Measurements from ENCODE around the gene ITGB6.
A peak's percentile ranks its signal among the peaks of the same experiment; 100 is the strongest.

ITGB6 gene

DNA sequence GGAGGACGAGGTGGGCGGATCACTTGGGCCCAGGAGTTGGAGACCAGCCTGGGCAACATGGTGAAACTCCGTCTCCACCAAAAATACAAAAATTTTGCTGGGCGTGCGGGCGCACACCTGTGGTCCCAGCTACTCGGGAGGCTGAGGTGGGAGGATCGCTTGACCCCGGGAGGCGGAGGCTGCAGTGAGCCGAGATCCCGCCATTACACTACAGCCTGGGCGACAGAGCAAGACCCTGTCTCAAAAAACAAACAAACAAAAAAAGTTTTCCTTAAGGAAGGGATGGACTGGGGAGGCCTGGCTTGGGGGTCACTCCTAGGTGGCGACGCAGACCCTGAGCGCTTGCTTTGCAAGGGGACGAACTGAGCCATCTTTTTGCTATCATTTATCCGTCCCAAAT lies 138.5 kb downstream of the ITGB6 start:
- Histone ChIP-seq H3K4me1 (ENCODE audit: control insufficient read depth, insufficient read depth, low read depth, low read length) (peaks cover 13% of the 10 kb centered on the region), H3K4me2 (ENCODE audit: low read length, poor library complexity, severe bottlenecking) (peak overlapping the region; percentile 92), H4K91ac (ENCODE audit: low read length) (no peak overlapping the region), H2BK120ac (ENCODE audit: low read depth, low read length) (no peak overlapping the region), H2AK5ac (ENCODE audit: low read length, severe bottlenecking) (no peak overlapping the region), H3K14ac (ENCODE audit: low read length in 2 of 2) (no peak overlapping the region), H3K27me3 (ENCODE audit: control insufficient read depth in 1 of 2, insufficient read depth in 1 of 2, low read length in 2 of 2) (no peaks in the 10 kb centered on the region), H2AFZ (ENCODE audit: low read depth, low read length) (no peak overlapping the region), H3K4me3 (ENCODE audit: insufficient read depth in 1 of 2, low read depth in 1 of 2, low read length in 2 of 2) (peak overlapping the region; percentile 83 to 84), H2BK15ac (ENCODE audit: low read depth, poor library complexity, severe bottlenecking) (no peak overlapping the region), H3K9me3 (ENCODE audit: control insufficient read depth, low read length) (no peaks in the 10 kb centered on the region), H2BK5ac (ENCODE audit: low read depth, low read length, poor library complexity, severe bottlenecking) (no peak overlapping the region), H3K27ac (ENCODE audit: low read length, poor library complexity, severe bottlenecking) (no peak overlapping the region), H3K36me3 (ENCODE audit: control insufficient read depth in 1 of 2, insufficient read depth in 2 of 2, low read depth in 1 of 2, low read length in 2 of 2) (peaks cover 3 to 10% of the 10 kb centered on the region in 2 experiments), H2BK12ac (ENCODE audit: low read length in 2 of 2) (no peak overlapping the region), H3K79me1 (replicated peaks; ENCODE audit: low read length, poor library complexity, severe bottlenecking) (peaks cover 41% of the 10 kb centered on the region), H3K9ac (ENCODE audit: low read length) (peak overlapping the region; percentile 85), H3K18ac (ENCODE audit: low read depth in 1 of 2, low read length in 2 of 2) (no peak overlapping the region), H3K4ac (ENCODE audit: low read depth in 1 of 2, low read length in 2 of 2) (no peak overlapping the region), H3K23ac (ENCODE audit: low read length in 2 of 2) (peak overlapping the region in 1 of 2 experiments; percentile 59), H4K8ac (ENCODE audit: low read length) (no peak overlapping the region)
- WGBS, result 91% methylated on average over 13 of the region's 18 CpGs
- DNase-seq, result no peak

GRCh38 chr2:160060297-160060696 lies 139.8 kb downstream of the ITGB6 start:
- peaks cover 13% of the 10 kb centered on the region for H3K4me1 ChIP-seq (ENCODE audit: control insufficient read depth, insufficient read depth, low read depth, low read length)

GRCh38 chr2:160057356-160057755 lies 142.7 kb downstream of the ITGB6 start:
- Histone ChIP-seq H2BK12ac (ENCODE audit: low read length in 2 of 2) (peak overlapping the region; percentile 1 to 63), H3K4me2 (ENCODE audit: low read length, poor library complexity, severe bottlenecking) (no peak overlapping the region), H3K27ac (ENCODE audit: low read length, poor library complexity, severe bottlenecking) (no peak overlapping the region), H3K23ac (ENCODE audit: low read length in 2 of 2) (no peak overlapping the region), H3K4ac (ENCODE audit: low read depth in 1 of 2, low read length in 2 of 2) (no peak overlapping the region), H3K9ac (ENCODE audit: low read length) (no peak overlapping the region), H3K4me1 (ENCODE audit: control insufficient read depth, insufficient read depth, low read depth, low read length) (peaks cover 8% of the 10 kb centered on the region), H2BK15ac (ENCODE audit: low read depth, poor library complexity, severe bottlenecking) (no peak overlapping the region), H3K9me3 (ENCODE audit: control insufficient read depth, low read length) (no peaks in the 10 kb centered on the region), H3K14ac (ENCODE audit: low read length in 2 of 2) (no peak overlapping the region), H4K8ac (ENCODE audit: low read length) (no peak overlapping the region), H3K4me3 (ENCODE audit: insufficient read depth in 1 of 2, low read depth in 1 of 2, low read length in 2 of 2) (no peak overlapping the region), H2AK5ac (ENCODE audit: low read length, severe bottlenecking) (no peak overlapping the region), H2BK5ac (ENCODE audit: low read depth, low read length, poor library complexity, severe bottlenecking) (no peak overlapping the region), H2BK120ac (ENCODE audit: low read depth, low read length) (no peak overlapping the region), H2AFZ (ENCODE audit: low read depth, low read length) (no peak overlapping the region), H3K36me3 (ENCODE audit: control insufficient read depth in 1 of 2, insufficient read depth in 2 of 2, low read depth in 1 of 2, low read length in 2 of 2) (peaks cover 6 to 10% of the 10 kb centered on the region in 2 experiments), H3K27me3 (ENCODE audit: control insufficient read depth in 1 of 2, insufficient read depth in 1 of 2, low read length in 2 of 2) (no peaks in the 10 kb centered on the region), H4K91ac (ENCODE audit: low read length) (no peak overlapping the region), H3K79me1 (replicated peaks; ENCODE audit: low read length, poor library complexity, severe bottlenecking) (peaks cover 54% of the 10 kb centered on the region), H3K18ac (ENCODE audit: low read depth in 1 of 2, low read length in 2 of 2) (peak overlapping the region in 1 of 2 experiments; percentile 43)
- 59% methylated on average over 2 of the region's 2 CpGs for WGBS
- DNase-seq, result peak; percentile 24

More at GRCh38 chr2:160060297-160060696, 139.8 kb downstream of the ITGB6 start:
- no peak overlapping the region for H3K9ac ChIP-seq (ENCODE audit: low read length)
- H3K4me3 ChIP-seq (ENCODE audit: insufficient read depth in 1 of 2, low read depth in 1 of 2, low read length in 2 of 2), result no peak overlapping the region
- H2AFZ ChIP-seq (ENCODE audit: low read depth, low read length), result no peak overlapping the region
- H2BK5ac ChIP-seq (ENCODE audit: low read depth, low read length, poor library complexity, severe bottlenecking), result no peak overlapping the region
- no peak overlapping the region for H2BK120ac ChIP-seq (ENCODE audit: low read depth, low read length)
- no peak overlapping the region for H3K18ac ChIP-seq (ENCODE audit: low read depth in 1 of 2, low read length in 2 of 2)
- WGBS, result 98% methylated on average over 2 of the region's 2 CpGs
- no peak overlapping the region for H2AK5ac ChIP-seq (ENCODE audit: low read length, severe bottlenecking)
- no peak overlapping the region for H3K23ac ChIP-seq (ENCODE audit: low read length in 2 of 2)
- H3K36me3 ChIP-seq (ENCODE audit: control insufficient read depth in 1 of 2, insufficient read depth in 2 of 2, low read depth in 1 of 2, low read length in 2 of 2), result peaks cover 3 to 10% of the 10 kb centered on the region in 2 experiments
- H3K27ac ChIP-seq (ENCODE audit: low read length, poor library complexity, severe bottlenecking), result no peak overlapping the region
- H2BK12ac ChIP-seq (ENCODE audit: low read length in 2 of 2), result no peak overlapping the region
- no peaks in the 10 kb centered on the region for H3K9me3 ChIP-seq (ENCODE audit: control insufficient read depth, low read length)
- DNase-seq, result no peak
- no peaks in the 10 kb centered on the region for H3K27me3 ChIP-seq (ENCODE audit: control insufficient read depth in 1 of 2, insufficient read depth in 1 of 2, low read length in 2 of 2)
- no peak overlapping the region for H2BK15ac ChIP-seq (ENCODE audit: low read depth, poor library complexity, severe bottlenecking)
- no peak overlapping the region for H3K14ac ChIP-seq (ENCODE audit: low read length in 2 of 2)
- H3K4me2 ChIP-seq (ENCODE audit: low read length, poor library complexity, severe bottlenecking), result no peak overlapping the region
- H4K8ac ChIP-seq (ENCODE audit: low read length), result no peak overlapping the region
- peaks cover 45% of the 10 kb centered on the region for H3K79me1 ChIP-seq (replicated peaks; ENCODE audit: low read length, poor library complexity, severe bottlenecking)
- no peak overlapping the region for H3K4ac ChIP-seq (ENCODE audit: low read depth in 1 of 2, low read length in 2 of 2)
- no peak overlapping the region for H4K91ac ChIP-seq (ENCODE audit: low read length)

DNA sequence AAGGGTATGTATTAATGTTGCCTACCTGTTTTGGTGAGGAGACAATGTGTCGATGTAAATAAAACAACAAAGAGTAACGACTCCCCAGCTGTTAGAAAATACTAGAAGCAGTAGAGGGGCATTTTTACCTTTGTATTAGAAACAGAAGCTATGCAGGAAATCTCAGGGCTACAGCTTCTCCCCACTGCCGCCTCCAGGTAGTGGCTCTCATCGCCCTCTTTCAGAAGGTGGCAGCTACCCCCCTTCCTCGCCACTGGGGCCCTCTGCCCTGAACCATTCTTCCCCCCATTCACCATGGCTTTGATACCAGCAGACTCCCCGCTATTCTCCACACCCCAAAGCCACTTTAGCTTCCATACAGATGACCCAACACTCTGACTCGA lies 144.4 kb downstream of the ITGB6 start:
- no peak overlapping the region for H2BK15ac ChIP-seq (ENCODE audit: low read depth, poor library complexity, severe bottlenecking)
- no peaks in the 10 kb centered on the region for H3K9me3 ChIP-seq (ENCODE audit: control insufficient read depth, low read length)
- no peak overlapping the region for H4K8ac ChIP-seq (ENCODE audit: low read length)
- H3K36me3 ChIP-seq (ENCODE audit: control insufficient read depth in 1 of 2, insufficient read depth in 2 of 2, low read depth in 1 of 2, low read length in 2 of 2), result peaks cover 6 to 10% of the 10 kb centered on the region in 2 experiments
- no peak overlapping the region for H3K4me2 ChIP-seq (ENCODE audit: low read length, poor library complexity, severe bottlenecking)
- peak overlapping the region in 1 of 2 experiments; percentile 48 for H3K18ac ChIP-seq (ENCODE audit: low read depth in 1 of 2, low read length in 2 of 2)
- no peak overlapping the region for H2AFZ ChIP-seq (ENCODE audit: low read depth, low read length)
- H3K4me1 ChIP-seq (ENCODE audit: control insufficient read depth, insufficient read depth, low read depth, low read length), result peaks cover 6% of the 10 kb centered on the region
- H3K14ac ChIP-seq (ENCODE audit: low read length in 2 of 2), result no peak overlapping the region
- peaks cover 48% of the 10 kb centered on the region for H3K79me1 ChIP-seq (replicated peaks; ENCODE audit: low read length, poor library complexity, severe bottlenecking)
- H2BK5ac ChIP-seq (ENCODE audit: low read depth, low read length, poor library complexity, severe bottlenecking), result no peak overlapping the region
- H2BK12ac ChIP-seq (ENCODE audit: low read length in 2 of 2), result no peak overlapping the region
- peak overlapping the region in 1 of 2 experiments; percentile 17 for H3K4me3 ChIP-seq (ENCODE audit: insufficient read depth in 1 of 2, low read depth in 1 of 2, low read length in 2 of 2)
- no peak overlapping the region for H3K27ac ChIP-seq (ENCODE audit: low read length, poor library complexity, severe bottlenecking)
- no peak overlapping the region for H4K91ac ChIP-seq (ENCODE audit: low read length)
- H2AK5ac ChIP-seq (ENCODE audit: low read length, severe bottlenecking), result no peak overlapping the region
- no peak overlapping the region for H3K4ac ChIP-seq (ENCODE audit: low read depth in 1 of 2, low read length in 2 of 2)
- H2BK120ac ChIP-seq (ENCODE audit: low read depth, low read length), result no peak overlapping the region
- DNase-seq, result no peak
- peak overlapping the region; percentile 30 for H3K9ac ChIP-seq (ENCODE audit: low read length)
- no peak overlapping the region for H3K23ac ChIP-seq (ENCODE audit: low read length in 2 of 2)
- H3K27me3 ChIP-seq (ENCODE audit: control insufficient read depth in 1 of 2, insufficient read depth in 1 of 2, low read length in 2 of 2), result no peaks in the 10 kb centered on the region
- WGBS, result 83% methylated on average over 7 of the region's 7 CpGs
